HG03571 (cell line): Measurements from ENCODE around the gene E2F3.
"Not testable (repeated sequence)": the region's sequence is repeated elsewhere in the genome, so short reads cannot be mapped to it uniquely, and the experiment has no call there.

ENCODE experiments used
- ATAC-seq: cut with Tn5 transposase; IDR thresholded peaks from one replicate; pipeline ENCODE4 v1.9.1; 2021; ENCODE audit not compliant: unreplicated experiment

E2F3 gene

GRCh38 chr6:20525208-20525607 is 123.5 kb downstream of the E2F3 start:
- not testable (repeated sequence) for ATAC-seq

GRCh38 chr6:20529086-20529448 is 127.4 kb downstream of the E2F3 start:
- peak; percentile 63 for ATAC-seq

- ATAC-seq = no peak
Observed at GRCh38 chr6:20532881-20533280, 131.2 kb downstream of the E2F3 start.

GRCh38 chr6:20533746-20534294 is 132.1 kb downstream of the E2F3 start:
- no peak for ATAC-seq

- peak; percentile 82 for ATAC-seq
Observed at GRCh38 chr6:20534295-20535262, 132.9 kb downstream of the E2F3 start, which contains the start of gene CDKAL1. Gene CDKAL1, plus strand, starts transcription at chr6:20534457. Its CDS starts 11,894 bp downstream, at chr6:20546351.

- no peak for ATAC-seq
Observed at GRCh38 chr6:20538131-20538662, 136.5 kb downstream of the E2F3 start.

- ATAC-seq = no peak
Observed at GRCh38 chr6:20538907-20539306, 137.2 kb downstream of the E2F3 start.

GRCh38 chr6:20539387-20539786 is 137.7 kb downstream of the E2F3 start:
- no peak for ATAC-seq

GRCh38 chr6:20540683-20541082 is 139.0 kb downstream of the E2F3 start:
- no peak for ATAC-seq

GRCh38 chr6:20541382-20541781 is 139.7 kb downstream of the E2F3 start:
- ATAC-seq = no peak

GRCh38 chr6:20542927-20543602 is 141.4 kb downstream of the E2F3 start:
- peak; percentile 96 for ATAC-seq
